GM12878 (cell line): Measurements from ENCODE around the gene B3GALT6. TPM values are rescaled to one million over a fixed set of nuclear protein-coding genes. Genes with fewer than 3 reads are reported as not detected.

Experiments used
- BCL11A ChIP-seq: IDR thresholded peaks from 2 replicates; pipeline ENCODE4 v1.6.1; 2011; ENCODE audit warnings: low read depth, low read length
- CBX3 ChIP-seq: fragments of 200-600 bp; sonication (generic); IDR thresholded peaks from 2 replicates; pipeline ENCODE4 v1.6.1; 2016; ENCODE audit warnings: low read depth, borderline replicate concordance
- CHD1 ChIP-seq: IDR thresholded peaks from 2 replicates; pipeline ENCODE4 v1.6.1; 2012; ENCODE audit warnings: low read depth, low read length, improper control_type of control experiment
- E2F4 ChIP-seq: IDR thresholded peaks from 2 replicates; pipeline ENCODE4 v1.6.1; 2012; ENCODE audit warnings: low read depth, low read length, improper control_type of control experiment
- EP300 ChIP-seq, 2 experiments: fragments of 150-350 bp in 1 of 2; IDR thresholded peaks; 2 replicates each; pipeline ENCODE4 v1.6.1; 2011 to 2012; ENCODE audit warnings: low read depth in 2 of 2, low read length in 2 of 2, borderline replicate concordance in 1 of 2, improper control_type of control experiment in 1 of 2, inconsistent platforms in 1 of 2; ENCODE audit not compliant: control insufficient read depth in 1 of 2
- ETV6 ChIP-seq, 2 experiments: fragments of 450-650 bp in 1 of 2; IDR thresholded peaks in 1 of 2; conservative IDR thresholded peaks in 1 of 2; 2 replicates each; pipeline ENCODE4 v1.6.1; 2014; ENCODE audit warnings: antibody characterized with exemption in 1 of 2, borderline replicate concordance in 1 of 2, low read depth in 1 of 2, mild to moderate bottlenecking in 1 of 2, moderate library complexity in 1 of 2
- GABPA ChIP-seq: IDR thresholded peaks from 2 replicates; pipeline ENCODE4 v1.6.1; 2014; ENCODE audit warnings: antibody characterized with exemption, low read depth, mild to moderate bottlenecking, inconsistent platforms
- GATAD2B ChIP-seq: fragments of 450-650 bp; conservative IDR thresholded peaks from 2 replicates; pipeline ENCODE4 v1.6.1; 2017; ENCODE audit warnings: low read depth, mild to moderate bottlenecking, moderate library complexity
- MEF2A ChIP-seq: IDR thresholded peaks from 2 replicates; pipeline ENCODE4 v1.6.1; 2011; ENCODE audit warnings: low read depth, mild to moderate bottlenecking, low read length, moderate library complexity; ENCODE audit not compliant: insufficient read depth
- MTA2 ChIP-seq: fragments of 450-650 bp; IDR thresholded peaks from 2 replicates; pipeline ENCODE4 v1.6.1; 2016; ENCODE audit warnings: low read depth, mild to moderate bottlenecking, moderate library complexity
- MYB ChIP-seq: fragments of 150-350 bp; IDR thresholded peaks from 2 replicates; pipeline ENCODE4 v1.6.1; 2014; ENCODE audit warnings: mild to moderate bottlenecking, low read depth, low read length, borderline replicate concordance
- NFXL1 ChIP-seq: fragments of 450-650 bp; IDR thresholded peaks from 2 replicates; pipeline ENCODE4 v1.6.1; 2017; ENCODE audit warnings: antibody characterized with exemption, mild to moderate bottlenecking, borderline replicate concordance
- NR2C1 ChIP-seq: fragments of 450-650 bp; IDR thresholded peaks from 2 replicates; pipeline ENCODE4 v1.6.1; 2017; ENCODE audit warnings: antibody characterized with exemption, mild to moderate bottlenecking, moderate library complexity
- NR2F1 ChIP-seq: fragments of 450-650 bp; conservative IDR thresholded peaks from 2 replicates; pipeline ENCODE4 v1.6.1; 2017; ENCODE audit warnings: mild to moderate bottlenecking
- NRF1 ChIP-seq: conservative IDR thresholded peaks from 2 replicates; pipeline ENCODE4 v1.6.1; 2011; ENCODE audit warnings: mild to moderate bottlenecking, low read depth, low read length, improper control_type of control experiment
- POLR2A ChIP-seq: IDR thresholded peaks from 2 replicates; pipeline ENCODE4 v1.6.1; 2011; ENCODE audit warnings: low read depth, mild to moderate bottlenecking, low read length
- RB1 ChIP-seq: fragments of 450-650 bp; formaldehyde crosslinking; IDR thresholded peaks from 2 replicates; pipeline ENCODE4 v1.6.1; 2017; ENCODE audit warnings: mild to moderate bottlenecking, borderline replicate concordance
- SMAD1 ChIP-seq: fragments of 450-650 bp; IDR thresholded peaks from 2 replicates; pipeline ENCODE4 v1.6.1; 2018; ENCODE audit warnings: mild to moderate bottlenecking, low read depth; ENCODE audit not compliant: partially characterized antibody
- SP1 ChIP-seq: IDR thresholded peaks from one replicate; pipeline ENCODE4 v1.6.1; 2011; ENCODE audit warnings: low read depth, low read length
- SUPT20H ChIP-seq: IDR thresholded peaks from 2 replicates; pipeline ENCODE4 v1.6.1; 2011; ENCODE audit warnings: low read depth, mild to moderate bottlenecking, low read length, moderate library complexity, borderline replicate concordance; ENCODE audit not compliant: control insufficient read depth
- ZNF274 ChIP-seq: IDR thresholded peaks from one replicate; pipeline ENCODE4 v1.8.0; 2011; ENCODE audit not compliant: insufficient read length, insufficient read depth
- polyA plus RNA-seq, 11 experiments: library from polyadenylated mRNA; depleted of rRNA in 4 of 11; unstranded in 6 of 11; stranded (reverse) in 5 of 11; fragments of >200 nt; fragmentation: Nextera tagmentation in 4 of 11; fragmentation: Illumina TruSeq in 1 of 11; extraction: Ambion mirVana in 4 of 11; extraction: Trizol in 1 of 11; gene quantifications; 1 replicate in 1 of 11; 2 replicates in 10 of 11; pipeline versions ENCODE4 v1.2.1 to v1.2.3, GENCODE V29; 2011 to 2016; ENCODE audit warnings: inconsistent platforms in 2 of 11, missing spikeins in 2 of 11, low read depth in 1 of 11
- total RNA-seq, 4 experiments: library from RNA; depleted of rRNA in 3 of 4; stranded (reverse); fragments of >200 nt in 3 of 4; fragmentation: Illumina TruSeq in 1 of 4; extraction: Trizol in 1 of 4; gene quantifications; 2 replicates each; pipeline versions ENCODE4 v1.2.1 to v1.2.3, GENCODE V29; 2013 to 2021
- TF ChIP-seq, protein P1 (sequence below): fragments of 450-650 bp; formaldehyde crosslinking; IDR thresholded peaks from 2 replicates; pipeline ENCODE4 v1.4.0; 2022; ENCODE audit warnings: mild to moderate bottlenecking, moderate library complexity
- TF ChIP-seq, protein P2 (sequence below): fragments of 450-650 bp; IDR thresholded peaks from 2 replicates; pipeline ENCODE4 v1.6.1; 2017; ENCODE audit warnings: mild to moderate bottlenecking
- TF ChIP-seq, protein P3 (sequence below): IDR thresholded peaks from 2 replicates; pipeline ENCODE4 v1.6.1; 2012; ENCODE audit warnings: low read depth, low read length, improper control_type of control experiment

B3GALT6 gene
- total and polyA plus RNA-seq, 10 of the 15 experiments (the other 5 are each of a cell fraction or from before 2014, with no cell fraction given), result 0.53 to 20.8 (median 4.5) TPM

- TF ChIP-seq, protein P1, sequence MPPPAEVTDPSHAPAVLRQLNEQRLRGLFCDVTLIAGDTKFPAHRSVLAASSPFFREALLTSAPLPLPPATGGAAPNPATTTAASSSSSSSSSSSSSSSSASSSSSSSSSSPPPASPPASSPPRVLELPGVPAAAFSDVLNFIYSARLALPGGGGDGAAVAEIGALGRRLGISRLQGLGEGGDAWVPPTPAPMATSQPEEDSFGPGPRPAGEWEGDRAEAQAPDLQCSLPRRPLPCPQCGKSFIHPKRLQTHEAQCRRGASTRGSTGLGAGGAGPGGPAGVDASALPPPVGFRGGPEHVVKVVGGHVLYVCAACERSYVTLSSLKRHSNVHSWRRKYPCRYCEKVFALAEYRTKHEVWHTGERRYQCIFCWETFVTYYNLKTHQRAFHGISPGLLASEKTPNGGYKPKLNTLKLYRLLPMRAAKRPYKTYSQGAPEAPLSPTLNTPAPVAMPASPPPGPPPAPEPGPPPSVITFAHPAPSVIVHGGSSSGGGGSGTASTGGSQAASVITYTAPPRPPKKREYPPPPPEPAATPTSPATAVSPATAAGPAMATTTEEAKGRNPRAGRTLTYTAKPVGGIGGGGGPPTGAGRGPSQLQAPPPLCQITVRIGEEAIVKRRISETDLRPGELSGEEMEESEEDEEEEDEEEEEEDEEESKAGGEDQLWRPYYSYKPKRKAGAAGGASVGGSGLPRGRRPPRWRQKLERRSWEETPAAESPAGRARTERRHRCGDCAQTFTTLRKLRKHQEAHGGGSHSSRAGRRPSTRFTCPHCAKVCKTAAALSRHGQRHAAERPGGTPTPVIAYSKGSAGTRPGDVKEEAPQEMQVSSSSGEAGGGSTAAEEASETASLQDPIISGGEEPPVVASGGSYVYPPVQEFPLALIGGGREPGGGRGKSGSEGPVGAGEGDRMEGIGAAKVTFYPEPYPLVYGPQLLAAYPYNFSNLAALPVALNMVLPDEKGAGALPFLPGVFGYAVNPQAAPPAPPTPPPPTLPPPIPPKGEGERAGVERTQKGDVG (CRISPR knock-in tag), result no peak
- TF ChIP-seq CHD1 (no peak), CBX3 (no peak), MYB (no peak), NFXL1 (no peak), BCL11A (no peak), NR2C1 (no peak), MTA2 (peak; percentile 84), EP300 (IDR thresholded peaks at IDR 0.05; ENCODE audit: borderline replicate concordance in 1 of 2, control insufficient read depth in 1 of 2, low read depth in 2 of 2, low read length in 2 of 2) (peak in 1 of 2 experiments; percentile 37; a peak in 1 of 4 replicates), MEF2A (no peak), POLR2A (peak; percentile 80), SP1 (peak; percentile 62), ZNF274 (no peak), GABPA (no peak), ETV6 (conservative IDR thresholded peaks at IDR 0.05 in 1 of 2, IDR thresholded peaks at IDR 0.05 in 1 of 2; ENCODE audit: borderline replicate concordance in 1 of 2, low read depth in 1 of 2) (0 out of 4 replicates have a peak, but pooled peaks of 1 of the 2 experiments have one; percentile 24), SUPT20H (no peak), RB1 (no peak), E2F4 (no peak), NR2F1 (no peak), SMAD1 (peak; percentile 18), GATAD2B (no peak), NRF1 (peak; percentile 54)
- TF ChIP-seq, protein P2, sequence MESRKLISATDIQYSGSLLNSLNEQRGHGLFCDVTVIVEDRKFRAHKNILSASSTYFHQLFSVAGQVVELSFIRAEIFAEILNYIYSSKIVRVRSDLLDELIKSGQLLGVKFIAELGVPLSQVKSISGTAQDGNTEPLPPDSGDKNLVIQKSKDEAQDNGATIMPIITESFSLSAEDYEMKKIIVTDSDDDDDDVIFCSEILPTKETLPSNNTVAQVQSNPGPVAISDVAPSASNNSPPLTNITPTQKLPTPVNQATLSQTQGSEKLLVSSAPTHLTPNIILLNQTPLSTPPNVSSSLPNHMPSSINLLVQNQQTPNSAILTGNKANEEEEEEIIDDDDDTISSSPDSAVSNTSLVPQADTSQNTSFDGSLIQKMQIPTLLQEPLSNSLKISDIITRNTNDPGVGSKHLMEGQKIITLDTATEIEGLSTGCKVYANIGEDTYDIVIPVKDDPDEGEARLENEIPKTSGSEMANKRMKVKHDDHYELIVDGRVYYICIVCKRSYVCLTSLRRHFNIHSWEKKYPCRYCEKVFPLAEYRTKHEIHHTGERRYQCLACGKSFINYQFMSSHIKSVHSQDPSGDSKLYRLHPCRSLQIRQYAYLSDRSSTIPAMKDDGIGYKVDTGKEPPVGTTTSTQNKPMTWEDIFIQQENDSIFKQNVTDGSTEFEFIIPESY, result no peak
- TF ChIP-seq, protein P3, sequence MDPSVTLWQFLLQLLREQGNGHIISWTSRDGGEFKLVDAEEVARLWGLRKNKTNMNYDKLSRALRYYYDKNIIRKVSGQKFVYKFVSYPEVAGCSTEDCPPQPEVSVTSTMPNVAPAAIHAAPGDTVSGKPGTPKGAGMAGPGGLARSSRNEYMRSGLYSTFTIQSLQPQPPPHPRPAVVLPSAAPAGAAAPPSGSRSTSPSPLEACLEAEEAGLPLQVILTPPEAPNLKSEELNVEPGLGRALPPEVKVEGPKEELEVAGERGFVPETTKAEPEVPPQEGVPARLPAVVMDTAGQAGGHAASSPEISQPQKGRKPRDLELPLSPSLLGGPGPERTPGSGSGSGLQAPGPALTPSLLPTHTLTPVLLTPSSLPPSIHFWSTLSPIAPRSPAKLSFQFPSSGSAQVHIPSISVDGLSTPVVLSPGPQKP, result no peak
Measured at GRCh38 chr1:1250786-1251284, 18.8 kb downstream of the B3GALT6 start (continued).
